Neural cell (in vitro differentiated cells): ENCODE measurements around the gene ADGRB3. TPM values are rescaled to one million over a fixed set of nuclear protein-coding genes. Genes with fewer than 3 reads are reported as not detected.

Experiments used
- H2AFZ ChIP-seq: fragments of 200-600, 300-800 bp; sonication (generic), shearing (Covaris generic); 2 replicates; pipeline ENCODE4 v1.6.0; 2014; ENCODE audit warnings: low read depth, mild to moderate bottlenecking, antibody characterized with exemption, low read length, moderate library complexity
- H3F3A ChIP-seq: fragments of 200-600 bp; shearing (Covaris generic); 2 replicates; pipeline ENCODE4 v1.6.1; 2016; ENCODE audit warnings: mild to moderate bottlenecking, moderate library complexity, mixed read lengths, antibody characterized with exemption, low read length; ENCODE audit not compliant: insufficient read depth, poor library complexity, severe bottlenecking
- H3K27ac ChIP-seq: fragments of 200-600, 300-800 bp; sonication (generic), shearing (Covaris generic); 2 replicates; pipeline ENCODE4 v1.5.1; 2014; ENCODE audit warnings: mild to moderate bottlenecking, low read length, moderate library complexity
- H3K27me3 ChIP-seq: fragments of 300-800, 200-600 bp; sonication (generic), shearing (Covaris generic); 2 replicates; pipeline ENCODE4 v1.6.0; 2014; ENCODE audit warnings: mild to moderate bottlenecking, low read depth, low read length, moderate library complexity; ENCODE audit not compliant: insufficient read depth
- H3K36me3 ChIP-seq: fragments of 300-800, 200-600 bp; sonication (generic), shearing (Covaris generic); 2 replicates; pipeline ENCODE4 v1.5.1; 2014; ENCODE audit warnings: mild to moderate bottlenecking, antibody characterized with exemption, low read length, moderate library complexity; ENCODE audit not compliant: insufficient read depth
- H3K4me2 ChIP-seq: fragments of 300-800, 200-600 bp; sonication (generic), shearing (Covaris generic); 2 replicates; pipeline ENCODE4 v1.6.0; 2014; ENCODE audit warnings: mild to moderate bottlenecking, low read length
- H3K4me3 ChIP-seq: fragments of 300-800, 200-600 bp; sonication (generic), shearing (Covaris generic); 2 replicates; pipeline ENCODE4 v1.5.1; 2014; ENCODE audit warnings: mild to moderate bottlenecking, low read length, moderate library complexity
- H3K79me2 ChIP-seq: fragments of 200-600 bp; shearing (Covaris generic); replicated peaks from 2 replicates; pipeline ENCODE4 v1.6.0; 2014; ENCODE audit warnings: mild to moderate bottlenecking, low read length, moderate library complexity; ENCODE audit not compliant: insufficient read depth
- H3K9ac ChIP-seq: fragments of 300-800, 200-600 bp; sonication (generic), shearing (Covaris generic); 2 replicates; pipeline ENCODE4 v1.6.1; 2016; ENCODE audit warnings: mild to moderate bottlenecking, low read length, mixed read lengths
- H3K9me2 ChIP-seq: fragments of 200-600 bp; shearing (Covaris generic); 2 replicates; pipeline ENCODE4 v1.6.1; 2016; ENCODE audit warnings: mild to moderate bottlenecking, low read length, mixed read lengths; ENCODE audit not compliant: insufficient read depth
- H3K9me3 ChIP-seq: fragments of 200-600, 300-800 bp; sonication (generic), shearing (Covaris generic); 2 replicates; pipeline ENCODE4 v1.6.1; 2016; ENCODE audit warnings: mild to moderate bottlenecking, mixed run types, low read length, moderate library complexity, mixed read lengths
- H4K20me1 ChIP-seq: fragments of 200-600 bp; shearing (Covaris generic); 2 replicates; pipeline ENCODE4 v1.6.1; 2016; ENCODE audit warnings: mild to moderate bottlenecking, mixed run types; ENCODE audit not compliant: insufficient read depth
- EP300 ChIP-seq: fragments of 450-650 bp; conservative IDR thresholded peaks from 2 replicates; pipeline ENCODE4 v1.6.1; 2014; ENCODE audit warnings: antibody characterized with exemption, mild to moderate bottlenecking, moderate library complexity; ENCODE audit not compliant: poor library complexity, severe bottlenecking
- EZH2 ChIP-seq: fragments of 200-600, 300-800 bp; shearing (Covaris generic), sonication (generic); IDR thresholded peaks from 2 replicates; pipeline ENCODE4 v1.6.1; 2014; ENCODE audit warnings: antibody characterized with exemption, low read length, borderline replicate concordance, mild to moderate bottlenecking; ENCODE audit not compliant: insufficient read depth, poor library complexity, severe bottlenecking
- MXI1 ChIP-seq: fragments of 450-650 bp; conservative IDR thresholded peaks from 2 replicates; pipeline ENCODE4 v1.6.1; 2014; ENCODE audit warnings: antibody characterized with exemption, mild to moderate bottlenecking; ENCODE audit not compliant: poor library complexity, severe bottlenecking
- POLR2AphosphoS5 ChIP-seq: IDR thresholded peaks from 2 replicates; pipeline ENCODE4 v1.6.1; 2012
- RAD21 ChIP-seq: fragments of 450-650 bp; conservative IDR thresholded peaks from 2 replicates; pipeline ENCODE4 v1.6.1; 2014; ENCODE audit warnings: antibody characterized with exemption, mild to moderate bottlenecking, moderate library complexity
- SMC3 ChIP-seq: fragments of 450-650 bp; conservative IDR thresholded peaks from 2 replicates; pipeline ENCODE4 v1.6.1; 2014; ENCODE audit warnings: antibody characterized with exemption, mild to moderate bottlenecking, moderate library complexity; ENCODE audit not compliant: poor library complexity
- TAF1 ChIP-seq: IDR thresholded peaks from 2 replicates; pipeline ENCODE4 v1.6.1; 2012; ENCODE audit warnings: low read depth
- polyA plus RNA-seq: library from polyadenylated mRNA; depleted of rRNA; stranded (reverse); fragments of >200 nt; gene quantifications from 2 replicates; pipeline ENCODE4 v1.2.3, GENCODE V29; 2014
- TF ChIP-seq, protein P1 (sequence below): fragments of 450-650 bp; IDR thresholded peaks from 2 replicates; pipeline ENCODE4 v1.5.1; 2014; ENCODE audit warnings: antibody characterized with exemption, mild to moderate bottlenecking, moderate library complexity; ENCODE audit not compliant: poor library complexity, severe bottlenecking
- TF ChIP-seq, protein P2 (sequence below): IDR thresholded peaks from 2 replicates; pipeline ENCODE4 v1.6.1; 2012; ENCODE audit warnings: borderline replicate concordance

Gene ADGRB3
- polyA plus RNA-seq, 1 donor from 2014 or later: 66.5 TPM

DNA sequence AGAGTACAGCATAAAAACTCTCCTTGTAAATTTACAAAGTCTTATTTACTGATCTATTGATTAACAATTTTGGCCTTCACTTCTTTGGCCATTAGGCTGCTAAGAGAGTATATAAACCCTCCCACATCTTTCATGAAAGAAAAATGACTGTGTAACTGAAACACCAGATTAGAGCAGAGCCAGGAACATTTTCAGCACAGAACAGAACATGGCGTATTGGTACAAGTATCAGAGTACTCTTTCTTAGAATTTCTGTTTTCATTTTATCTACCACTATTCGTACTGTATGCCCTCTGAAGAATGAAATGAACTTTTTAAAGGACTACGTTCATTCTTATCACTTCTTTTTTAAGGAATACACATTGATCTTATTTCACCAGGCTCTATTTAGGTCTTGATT is 550.2 kb downstream of the ADGRB3 start:
- Histone ChIP-seq H3K4me2 (no peak overlapping the region), H3K9me3 (no peaks in the 10 kb centered on the region), H3K27me3 (no peaks in the 10 kb centered on the region), H2AFZ (no peak overlapping the region), H4K20me1 (no peaks in the 10 kb centered on the region), H3F3A (no peaks in the 10 kb centered on the region), H3K79me2 (no peaks in the 10 kb centered on the region), H3K36me3 (no peaks in the 10 kb centered on the region), H3K9ac (no peak overlapping the region), H3K9me2 (no peaks in the 10 kb centered on the region), H3K4me3 (no peak overlapping the region), H3K27ac (no peak overlapping the region)
- TF ChIP-seq, protein P1, sequence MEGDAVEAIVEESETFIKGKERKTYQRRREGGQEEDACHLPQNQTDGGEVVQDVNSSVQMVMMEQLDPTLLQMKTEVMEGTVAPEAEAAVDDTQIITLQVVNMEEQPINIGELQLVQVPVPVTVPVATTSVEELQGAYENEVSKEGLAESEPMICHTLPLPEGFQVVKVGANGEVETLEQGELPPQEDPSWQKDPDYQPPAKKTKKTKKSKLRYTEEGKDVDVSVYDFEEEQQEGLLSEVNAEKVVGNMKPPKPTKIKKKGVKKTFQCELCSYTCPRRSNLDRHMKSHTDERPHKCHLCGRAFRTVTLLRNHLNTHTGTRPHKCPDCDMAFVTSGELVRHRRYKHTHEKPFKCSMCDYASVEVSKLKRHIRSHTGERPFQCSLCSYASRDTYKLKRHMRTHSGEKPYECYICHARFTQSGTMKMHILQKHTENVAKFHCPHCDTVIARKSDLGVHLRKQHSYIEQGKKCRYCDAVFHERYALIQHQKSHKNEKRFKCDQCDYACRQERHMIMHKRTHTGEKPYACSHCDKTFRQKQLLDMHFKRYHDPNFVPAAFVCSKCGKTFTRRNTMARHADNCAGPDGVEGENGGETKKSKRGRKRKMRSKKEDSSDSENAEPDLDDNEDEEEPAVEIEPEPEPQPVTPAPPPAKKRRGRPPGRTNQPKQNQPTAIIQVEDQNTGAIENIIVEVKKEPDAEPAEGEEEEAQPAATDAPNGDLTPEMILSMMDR: no peak
- TF ChIP-seq SMC3 (no peak), RAD21 (no peak), POLR2AphosphoS5 (no peak), MXI1 (no peak), TAF1 (no peak), EP300 (no peak), EZH2 (no peak)
- TF ChIP-seq, protein P2, sequence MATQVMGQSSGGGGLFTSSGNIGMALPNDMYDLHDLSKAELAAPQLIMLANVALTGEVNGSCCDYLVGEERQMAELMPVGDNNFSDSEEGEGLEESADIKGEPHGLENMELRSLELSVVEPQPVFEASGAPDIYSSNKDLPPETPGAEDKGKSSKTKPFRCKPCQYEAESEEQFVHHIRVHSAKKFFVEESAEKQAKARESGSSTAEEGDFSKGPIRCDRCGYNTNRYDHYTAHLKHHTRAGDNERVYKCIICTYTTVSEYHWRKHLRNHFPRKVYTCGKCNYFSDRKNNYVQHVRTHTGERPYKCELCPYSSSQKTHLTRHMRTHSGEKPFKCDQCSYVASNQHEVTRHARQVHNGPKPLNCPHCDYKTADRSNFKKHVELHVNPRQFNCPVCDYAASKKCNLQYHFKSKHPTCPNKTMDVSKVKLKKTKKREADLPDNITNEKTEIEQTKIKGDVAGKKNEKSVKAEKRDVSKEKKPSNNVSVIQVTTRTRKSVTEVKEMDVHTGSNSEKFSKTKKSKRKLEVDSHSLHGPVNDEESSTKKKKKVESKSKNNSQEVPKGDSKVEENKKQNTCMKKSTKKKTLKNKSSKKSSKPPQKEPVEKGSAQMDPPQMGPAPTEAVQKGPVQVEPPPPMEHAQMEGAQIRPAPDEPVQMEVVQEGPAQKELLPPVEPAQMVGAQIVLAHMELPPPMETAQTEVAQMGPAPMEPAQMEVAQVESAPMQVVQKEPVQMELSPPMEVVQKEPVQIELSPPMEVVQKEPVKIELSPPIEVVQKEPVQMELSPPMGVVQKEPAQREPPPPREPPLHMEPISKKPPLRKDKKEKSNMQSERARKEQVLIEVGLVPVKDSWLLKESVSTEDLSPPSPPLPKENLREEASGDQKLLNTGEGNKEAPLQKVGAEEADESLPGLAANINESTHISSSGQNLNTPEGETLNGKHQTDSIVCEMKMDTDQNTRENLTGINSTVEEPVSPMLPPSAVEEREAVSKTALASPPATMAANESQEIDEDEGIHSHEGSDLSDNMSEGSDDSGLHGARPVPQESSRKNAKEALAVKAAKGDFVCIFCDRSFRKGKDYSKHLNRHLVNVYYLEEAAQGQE: no peak

DNA sequence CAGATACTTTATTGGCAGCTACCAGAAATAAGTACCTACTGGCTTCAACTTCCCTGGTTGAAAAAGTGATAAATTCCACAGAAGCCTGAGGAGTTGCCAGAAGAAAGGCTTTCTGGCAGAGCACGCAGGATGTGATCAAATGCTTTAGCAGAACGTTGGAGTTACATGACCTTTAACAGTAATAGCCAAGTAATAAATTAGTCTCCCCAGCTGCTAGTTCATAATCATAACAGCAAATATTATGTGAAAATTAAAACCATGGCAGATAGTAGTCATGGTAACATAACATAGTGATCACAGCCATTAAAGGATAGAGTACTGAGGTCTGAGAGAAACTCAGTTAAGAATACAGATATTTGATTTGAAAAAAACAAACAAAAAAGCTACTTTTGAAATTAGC is 567.7 kb downstream of the ADGRB3 start:
- Histone ChIP-seq H3K9ac (no peak overlapping the region), H3K4me3 (no peak overlapping the region), H2AFZ (no peak overlapping the region), H3K27me3 (no peaks in the 10 kb centered on the region), H4K20me1 (no peaks in the 10 kb centered on the region), H3K27ac (no peak overlapping the region), H3K9me2 (no peaks in the 10 kb centered on the region), H3K79me2 (no peaks in the 10 kb centered on the region), H3K36me3 (no peaks in the 10 kb centered on the region), H3K4me2 (no peak overlapping the region), H3F3A (no peaks in the 10 kb centered on the region), H3K9me3 (no peaks in the 10 kb centered on the region)
- TF ChIP-seq, protein P1: no peak
- TF ChIP-seq MXI1: no peak
- no peak for TF ChIP-seq RAD21
- TF ChIP-seq TAF1: no peak
- no peak for TF ChIP-seq EZH2
- no peak for TF ChIP-seq SMC3
- no peak for TF ChIP-seq EP300
- TF ChIP-seq, protein P2: no peak
- no peak for TF ChIP-seq POLR2AphosphoS5
